ENCODE measurements around the gene EFS.
"Not testable (repeated sequence)": the region's sequence is repeated elsewhere in the genome, so short reads cannot be mapped to it uniquely, and the experiment has no call there.

The EFS gene

DNA sequence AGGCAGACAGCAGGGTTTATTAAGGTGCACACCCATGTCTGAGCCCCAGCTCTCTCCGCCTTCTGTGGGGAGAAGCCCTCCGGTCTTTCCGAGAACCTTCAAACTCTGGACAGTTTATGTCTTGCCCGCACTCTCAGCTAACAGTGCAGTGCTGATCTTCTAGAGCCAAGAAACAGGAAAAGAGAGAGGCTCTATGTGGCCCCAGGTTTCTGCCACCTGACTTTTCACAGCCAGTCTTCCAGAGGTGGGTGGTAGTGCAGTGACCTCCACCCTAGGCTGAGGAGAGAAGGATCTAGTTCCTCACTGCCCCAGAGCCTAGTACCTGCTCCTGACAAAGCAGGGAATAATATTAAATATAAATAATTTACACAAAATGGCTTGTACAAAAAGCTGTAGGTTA, 8.3 kb downstream of the EFS start:
- DNase-seq = no peak

DNA sequence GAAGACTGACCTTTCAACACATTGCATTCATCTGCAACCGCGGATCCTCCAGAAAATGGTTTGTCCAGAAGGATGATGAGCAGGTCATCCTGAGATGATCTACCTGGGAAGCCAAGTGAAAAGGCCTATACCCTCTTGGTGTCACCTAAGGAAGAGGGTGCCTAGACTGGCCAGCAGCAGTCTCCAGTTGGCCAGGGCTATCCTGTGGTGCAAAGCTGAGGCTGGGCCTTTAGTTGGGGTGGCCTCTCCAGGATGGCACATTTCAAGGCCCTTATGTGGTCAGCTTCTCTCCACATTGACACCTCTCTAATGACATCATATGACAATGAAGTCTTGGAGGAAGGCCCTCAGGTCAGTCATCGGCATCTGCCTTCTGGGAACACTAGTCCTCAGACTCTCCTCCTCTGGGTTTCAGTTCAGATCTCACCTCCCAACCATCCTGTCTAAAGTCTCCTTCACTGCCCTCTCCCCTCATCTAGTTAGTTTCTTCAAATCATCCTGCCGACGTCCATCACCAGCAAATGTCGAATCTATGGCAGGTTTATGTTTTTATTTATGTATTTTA, 9.0 kb downstream of the EFS start:
- DNase-seq = no peak

DNA sequence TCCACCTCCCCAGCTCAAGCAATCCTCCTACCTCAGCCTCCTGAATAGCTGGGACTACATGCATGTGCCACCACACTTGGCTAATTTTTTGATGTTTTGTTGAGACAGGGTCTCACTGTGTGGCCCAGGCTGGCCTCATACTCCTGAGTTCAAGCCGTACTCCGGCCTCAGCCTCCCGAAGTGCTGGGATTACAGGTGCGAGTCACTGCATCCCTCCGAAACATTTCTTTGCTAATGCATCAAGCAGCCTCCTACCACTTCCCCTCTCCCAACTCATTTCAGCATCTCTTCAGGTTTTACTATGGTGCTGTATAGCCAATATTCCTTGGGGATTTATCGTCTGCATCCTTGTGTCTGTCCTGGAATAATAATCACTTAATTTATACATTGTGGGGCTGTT, 10.0 kb downstream of the EFS start:
- no peak for DNase-seq

DNA sequence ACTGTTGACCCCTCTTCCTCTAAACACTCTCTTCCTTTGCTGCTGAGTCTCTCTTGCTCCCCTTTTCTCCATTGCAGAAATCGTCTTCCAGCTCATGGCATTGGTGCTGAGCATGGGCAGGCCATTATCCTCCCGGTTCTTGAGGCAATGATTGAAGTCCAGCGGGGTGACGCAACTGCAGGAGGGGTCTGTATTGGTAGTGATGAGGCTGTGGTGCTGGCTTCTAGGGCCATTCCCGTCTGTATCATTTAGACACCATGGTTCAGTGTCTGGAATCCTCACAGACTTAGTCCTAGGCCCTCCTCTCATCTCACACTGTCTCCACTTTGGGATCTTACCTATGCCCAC, 11.6 kb downstream of the EFS start:
- no peak for DNase-seq

DNA sequence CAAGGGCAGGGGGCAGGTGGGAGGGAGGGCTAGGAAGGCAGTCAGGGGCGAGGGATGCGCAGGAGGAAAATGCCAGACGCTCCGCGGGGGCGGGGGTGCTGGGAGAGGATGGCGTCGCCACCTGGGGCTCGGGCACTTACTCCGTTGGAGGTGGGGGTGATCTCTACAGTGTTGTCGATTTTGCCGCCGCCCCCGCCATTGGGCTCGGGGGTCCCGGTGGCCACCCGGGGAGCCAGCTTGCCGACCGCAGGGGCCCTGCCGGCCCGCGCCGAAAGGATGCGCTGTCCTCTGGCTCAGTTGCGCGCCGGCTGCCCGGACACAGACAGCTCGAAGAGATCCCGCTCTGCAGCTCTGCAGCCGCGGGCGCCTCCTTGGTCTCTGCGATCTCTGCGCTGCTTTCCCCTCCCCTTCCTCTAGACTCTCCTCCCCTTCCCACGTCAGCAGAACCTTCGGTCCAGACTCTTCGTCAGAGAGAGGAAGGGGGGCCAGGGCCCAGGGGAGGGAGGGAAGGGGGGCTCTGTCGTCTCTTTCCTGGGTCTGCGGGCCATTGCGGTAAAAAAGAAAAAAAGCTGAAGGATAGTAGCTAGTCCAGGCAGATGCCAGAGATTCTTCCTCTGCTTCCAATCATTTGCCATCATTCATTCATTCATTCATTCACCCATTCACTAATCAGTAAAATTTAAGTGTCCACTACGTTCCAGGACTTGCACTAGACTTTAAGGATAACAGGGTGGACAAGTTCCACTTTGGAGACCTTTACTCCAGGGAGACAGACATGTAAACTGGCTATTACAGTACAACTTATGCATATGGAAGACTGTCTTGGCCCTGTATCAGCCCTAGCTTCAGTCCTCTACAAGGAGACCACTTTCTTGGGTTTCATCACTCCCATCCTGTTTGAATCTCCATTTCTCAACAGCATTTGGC, 12.2 kb downstream of the EFS start, which contains the start of gene SLC22A17:
TSS of gene SLC22A17 (minus strand) at position 382 of the 927 bp plus-strand sequence.
- peak; percentile 47 for DNase-seq

DNA sequence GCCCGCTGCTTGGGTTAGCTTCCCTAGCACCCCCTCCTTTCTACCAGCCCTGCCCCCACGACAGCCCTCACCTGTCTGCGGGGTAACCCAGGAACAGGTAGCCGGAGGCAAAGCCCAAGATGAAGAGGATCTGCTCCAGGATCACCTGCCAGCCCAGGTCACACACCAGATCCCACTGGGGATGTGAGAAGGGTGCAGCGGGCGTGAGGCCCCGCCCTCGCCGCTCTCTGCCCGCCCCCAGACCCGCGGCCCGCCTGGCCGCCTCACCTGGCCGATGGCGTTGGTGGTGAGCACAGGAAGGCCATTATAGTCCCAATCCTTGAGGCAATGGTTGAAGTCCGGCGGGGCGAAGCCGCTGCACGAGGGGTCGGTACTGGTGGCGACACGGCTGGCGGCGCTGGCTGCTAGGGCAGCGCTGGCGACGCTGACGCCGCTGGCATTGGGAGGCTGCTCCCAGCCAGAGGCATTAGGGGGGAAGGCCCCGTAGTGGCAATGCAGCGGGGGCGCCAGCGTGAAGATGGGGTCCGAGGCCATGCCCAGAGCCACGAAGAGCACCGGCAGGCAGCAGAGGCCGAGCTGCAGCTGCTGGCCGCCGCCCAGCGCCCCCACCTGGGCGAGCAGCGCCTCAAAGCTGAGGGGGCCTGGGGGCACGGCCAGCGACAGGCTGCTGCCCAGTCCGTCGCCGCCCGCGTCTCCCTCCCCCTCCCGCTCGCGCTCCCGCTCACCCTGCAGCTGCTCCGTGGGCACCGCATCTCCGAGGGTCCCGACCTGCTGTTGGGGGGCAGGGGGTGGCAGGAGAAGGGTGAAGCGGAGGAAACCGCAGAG, 13.1 kb downstream of the EFS start:
- no peak for DNase-seq

DNA sequence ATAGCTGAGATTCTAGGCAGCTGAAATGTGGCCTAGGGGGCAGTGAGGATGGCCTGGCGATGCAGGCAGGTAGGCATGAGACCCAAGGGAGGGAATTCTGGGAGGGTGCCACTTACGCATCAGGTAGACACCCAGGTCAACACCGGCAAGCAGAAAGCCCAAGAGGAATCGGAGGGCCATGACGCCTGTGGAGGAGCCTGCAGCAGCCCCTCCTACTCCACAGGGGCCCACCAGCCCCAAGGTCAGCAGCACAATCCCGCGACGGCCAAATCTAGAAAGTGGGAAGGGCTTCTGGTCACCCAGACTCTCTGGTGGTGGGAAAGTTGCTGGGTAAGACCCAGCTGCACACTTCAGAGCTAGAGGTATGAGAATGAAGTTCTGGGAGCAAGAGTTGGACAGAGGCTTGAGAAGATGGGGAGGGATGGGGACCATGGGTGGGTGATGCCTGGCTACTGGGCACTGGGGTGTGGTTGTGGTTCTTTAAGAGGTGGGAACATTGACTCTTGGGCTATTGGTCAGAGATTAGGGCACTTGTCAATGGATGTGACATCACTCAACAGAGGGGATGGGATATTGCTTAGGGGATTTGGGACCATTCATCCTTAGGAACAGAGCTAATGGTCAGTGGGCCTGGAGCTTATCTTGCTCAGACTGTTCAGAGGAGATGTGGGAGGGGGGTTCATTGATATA, 15.7 kb downstream of the EFS start:
- DNase-seq = no peak

DNA sequence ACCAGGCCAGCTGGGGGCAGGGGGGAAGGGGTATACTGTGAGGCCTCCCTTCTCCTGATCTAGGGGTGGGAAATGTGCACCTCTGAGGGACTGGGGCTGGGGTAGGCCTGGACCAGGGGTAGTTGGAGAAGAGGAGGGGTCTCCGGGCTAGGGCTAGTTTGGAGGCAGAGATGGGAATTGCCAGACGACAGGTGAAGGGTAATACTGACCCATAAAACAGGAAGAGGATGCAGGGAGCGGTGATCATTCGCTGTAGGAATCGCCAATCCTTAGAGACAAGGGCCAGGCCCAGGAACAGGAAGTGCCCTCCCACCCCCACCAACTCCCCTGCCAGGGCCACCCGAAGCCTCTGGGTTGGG, 16.7 kb downstream of the EFS start:
- no peak for DNase-seq

DNA sequence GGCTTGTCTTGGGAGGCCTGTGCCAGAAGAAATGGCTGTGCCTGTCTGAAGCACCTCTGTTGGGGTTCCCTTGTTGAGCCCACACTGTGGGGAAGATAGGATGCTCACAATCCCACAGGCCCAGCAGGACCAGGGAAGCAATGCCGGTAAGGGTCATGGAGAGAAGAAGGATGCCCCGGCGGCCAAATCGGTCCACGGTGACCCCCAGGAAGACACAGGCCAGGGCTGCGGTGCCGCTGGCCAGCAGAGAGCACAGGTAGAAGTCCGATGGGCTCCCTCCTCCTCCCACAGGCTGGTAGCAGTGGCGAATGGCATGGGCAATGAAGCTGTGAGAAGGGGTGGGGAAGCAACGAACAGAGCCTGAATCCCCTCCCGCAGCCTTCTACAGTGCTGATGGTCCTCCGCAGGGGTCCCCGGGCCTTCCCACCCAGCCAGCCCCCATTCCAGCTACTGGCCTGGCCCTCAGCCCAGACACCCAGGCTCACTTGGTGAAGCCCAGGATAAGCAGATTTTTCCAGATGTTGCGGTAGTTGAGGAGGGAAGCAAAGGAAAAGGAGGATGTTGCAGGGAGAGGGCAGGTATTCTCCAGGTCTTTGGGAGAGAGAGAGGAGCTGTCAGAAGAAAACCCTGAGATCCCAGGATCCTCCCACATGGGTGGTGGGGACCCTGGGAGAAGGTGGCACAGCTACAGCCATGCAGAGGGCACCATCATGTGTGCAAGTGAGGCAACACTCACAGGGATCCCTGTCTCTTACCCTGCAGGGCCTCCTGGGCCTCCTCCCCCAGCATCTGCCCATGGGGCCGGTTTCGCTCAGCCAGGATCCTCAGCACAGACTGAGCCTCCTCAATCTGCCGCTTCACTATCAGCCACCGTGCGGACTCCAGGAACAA, 17.3 kb downstream of the EFS start:
- no peak for DNase-seq

DNA sequence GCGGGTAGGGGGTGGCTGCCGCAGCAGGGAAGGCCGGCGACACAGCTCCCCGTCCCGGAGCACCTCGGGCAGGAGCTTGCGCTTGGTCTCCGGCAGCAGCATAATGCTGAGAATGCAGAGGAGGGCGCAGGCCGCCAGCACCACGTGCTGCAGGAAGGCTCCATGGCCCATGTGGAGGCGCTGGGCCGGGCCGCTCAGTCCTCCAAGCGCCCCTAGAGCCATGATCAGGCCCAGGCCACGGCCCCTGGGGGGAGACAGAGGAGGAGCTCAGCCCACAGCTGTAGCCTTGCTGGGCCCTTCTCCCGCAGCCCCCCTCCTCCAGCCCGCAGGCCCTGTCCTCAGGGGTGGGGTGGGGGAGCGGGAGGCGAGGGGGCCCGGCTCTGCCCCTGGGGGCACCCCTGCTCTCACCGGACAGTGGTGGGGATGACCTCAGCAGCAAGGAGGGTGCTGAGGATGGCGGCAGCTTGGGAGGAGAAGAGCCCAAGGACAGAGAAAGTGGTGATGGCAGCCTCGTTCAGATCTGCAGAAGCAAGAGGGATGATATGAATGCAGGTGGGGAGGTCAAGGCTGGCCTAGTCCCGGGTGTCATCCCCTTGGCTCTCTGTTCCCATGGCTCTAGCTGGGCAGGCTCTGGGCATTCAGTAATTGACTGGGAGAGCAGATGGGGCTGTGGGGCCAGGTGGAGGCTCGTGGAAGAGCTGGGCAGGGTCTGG, 18.1 kb downstream of the EFS start:
- DNase-seq = no peak

DNA sequence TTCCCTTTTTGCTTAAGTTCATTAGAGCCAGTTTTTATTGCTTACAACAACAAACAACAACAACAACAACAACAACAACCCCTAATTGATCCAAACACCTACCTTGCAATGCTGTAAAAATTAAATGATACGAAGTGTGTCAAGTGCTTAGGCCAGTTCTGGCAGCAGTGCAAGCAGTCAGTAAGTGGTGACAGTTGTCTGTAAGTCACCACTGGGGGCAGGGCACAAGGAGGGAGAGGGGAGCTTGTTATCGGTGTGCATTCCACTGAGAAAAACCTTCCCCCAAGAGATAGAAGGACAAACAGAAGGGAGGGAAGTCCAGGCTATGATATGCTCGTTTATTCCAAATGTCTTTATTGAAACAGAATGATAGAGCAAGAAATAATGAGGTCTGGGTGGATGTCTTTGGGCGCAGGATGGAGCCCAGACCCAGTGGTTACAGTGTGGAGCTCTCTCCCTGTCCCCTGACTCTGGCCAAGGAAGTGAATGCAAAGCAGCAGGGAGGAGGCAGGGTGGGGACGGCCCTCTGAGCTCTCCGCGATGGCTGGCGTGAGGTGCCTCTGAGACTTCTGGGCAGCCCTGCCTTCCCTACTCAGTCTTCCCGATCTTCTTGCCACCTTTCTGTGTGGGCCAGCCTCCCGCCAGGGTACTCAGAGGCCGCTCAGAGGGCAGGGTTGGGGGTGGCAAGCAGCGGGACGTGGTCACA, 18.8 kb downstream of the EFS start:
- no peak for DNase-seq

DNA sequence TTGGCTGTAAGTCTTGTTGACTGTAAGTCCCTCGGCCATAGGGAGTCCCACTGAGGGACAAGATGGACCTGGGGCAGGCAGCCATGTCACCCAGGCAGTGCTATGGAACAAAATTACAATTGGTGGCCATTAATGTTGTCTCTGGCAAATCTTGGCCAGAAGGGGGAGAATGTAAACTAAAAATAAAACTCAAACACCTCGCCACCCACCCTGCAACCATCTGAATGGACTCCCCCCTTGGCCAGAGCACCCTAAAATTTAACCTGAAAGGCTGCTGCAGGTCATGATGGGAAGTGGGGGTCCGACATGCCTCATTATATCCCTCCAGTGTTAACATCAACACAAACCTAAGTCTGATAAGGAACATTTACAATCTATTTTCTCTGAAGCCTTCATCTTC, 20.5 kb downstream of the EFS start:
- DNase-seq = no peak

DNA sequence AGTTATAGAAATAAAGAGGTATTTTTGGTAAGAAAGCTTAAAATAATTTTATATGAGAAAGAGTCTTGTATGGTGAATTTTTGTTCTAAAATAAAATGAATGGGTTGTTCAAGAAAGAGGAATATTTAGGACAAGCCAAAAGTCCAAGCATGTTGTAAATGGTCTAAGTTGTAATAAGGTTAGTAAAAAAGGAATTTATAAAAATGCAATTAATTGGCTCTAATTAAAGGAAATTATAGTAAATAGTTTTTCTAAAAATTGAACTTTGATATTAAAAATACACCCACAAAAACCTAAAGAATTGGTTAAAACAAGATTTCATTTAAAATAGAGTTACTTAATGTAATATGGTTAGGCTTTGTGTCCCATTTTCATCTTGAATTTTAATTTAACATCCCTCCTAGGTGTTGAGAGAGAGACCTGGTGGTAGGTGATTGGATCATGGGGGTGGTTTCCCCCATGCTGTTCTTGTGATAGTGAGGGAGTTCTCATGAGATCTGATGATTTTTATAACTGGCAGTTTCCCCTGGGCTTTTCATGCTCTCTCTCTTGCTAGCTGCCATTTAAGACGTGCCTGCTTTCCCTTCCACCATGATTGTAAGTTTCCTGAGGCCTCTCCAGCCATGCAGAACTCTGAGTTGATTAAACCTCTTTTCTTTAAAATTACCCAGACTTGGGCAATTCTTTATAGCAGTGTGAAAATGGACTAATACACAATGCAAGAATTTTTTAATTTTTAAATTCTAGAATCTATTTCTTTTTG, 25.3 kb downstream of the EFS start:
- no peak for DNase-seq

DNA sequence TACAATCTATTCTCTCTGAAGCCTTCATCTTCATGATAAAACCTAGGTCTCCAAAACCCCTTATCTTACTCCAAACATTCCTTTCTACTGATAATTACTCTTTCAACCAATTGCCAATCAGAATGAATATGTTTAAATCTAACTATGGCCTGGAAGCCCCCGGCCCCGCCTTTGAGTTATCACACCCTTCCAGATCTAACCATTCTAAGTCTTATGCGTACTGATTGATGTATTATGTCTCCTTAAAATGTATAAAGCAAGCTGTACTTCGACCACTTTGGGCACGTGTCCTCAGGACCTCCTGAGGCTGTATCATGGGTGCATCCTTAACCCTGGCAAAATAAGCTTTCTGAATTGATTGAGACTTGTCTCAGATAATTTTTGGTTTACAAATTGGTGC, 29.3 kb downstream of the EFS start:
- DNase-seq = no peak

DNA sequence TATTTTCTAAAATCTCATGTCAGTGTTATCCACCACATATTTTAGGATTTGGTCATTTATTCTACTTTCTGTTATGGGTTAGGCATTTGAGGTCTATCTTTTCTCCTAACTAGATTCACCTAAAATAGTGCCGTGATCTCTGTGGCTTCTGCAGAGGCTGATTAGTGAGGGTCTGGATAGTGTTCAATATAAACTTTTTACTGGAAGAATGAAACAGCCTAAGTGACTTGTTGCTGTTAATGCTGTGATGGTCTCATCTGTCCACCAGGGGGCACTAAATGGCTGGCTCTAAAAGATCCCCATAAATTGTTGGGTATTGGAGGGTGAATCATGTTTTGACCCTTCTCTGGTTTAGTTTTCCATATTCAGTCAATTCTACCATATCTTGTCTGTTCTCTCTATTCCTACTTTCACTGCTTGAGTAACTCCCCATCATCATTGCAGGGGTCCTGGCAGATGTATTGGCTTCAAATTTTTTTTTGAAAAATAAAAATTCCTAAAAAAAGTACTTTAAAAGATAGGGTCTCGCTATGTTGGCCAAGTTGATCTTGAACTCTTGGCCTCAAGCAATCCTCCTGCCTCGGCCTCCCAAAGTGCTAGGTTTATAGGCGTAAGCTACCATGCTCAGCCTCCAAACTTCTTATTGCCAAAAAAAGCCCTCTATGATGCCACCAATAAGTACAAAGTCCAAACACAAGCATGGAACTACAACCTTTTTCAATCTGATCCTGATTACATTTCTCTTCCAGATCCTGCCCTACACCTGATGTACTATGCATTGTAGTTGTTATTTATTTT, 36.8 kb downstream of the EFS start:
- DNase-seq = peak; percentile 45

DNA sequence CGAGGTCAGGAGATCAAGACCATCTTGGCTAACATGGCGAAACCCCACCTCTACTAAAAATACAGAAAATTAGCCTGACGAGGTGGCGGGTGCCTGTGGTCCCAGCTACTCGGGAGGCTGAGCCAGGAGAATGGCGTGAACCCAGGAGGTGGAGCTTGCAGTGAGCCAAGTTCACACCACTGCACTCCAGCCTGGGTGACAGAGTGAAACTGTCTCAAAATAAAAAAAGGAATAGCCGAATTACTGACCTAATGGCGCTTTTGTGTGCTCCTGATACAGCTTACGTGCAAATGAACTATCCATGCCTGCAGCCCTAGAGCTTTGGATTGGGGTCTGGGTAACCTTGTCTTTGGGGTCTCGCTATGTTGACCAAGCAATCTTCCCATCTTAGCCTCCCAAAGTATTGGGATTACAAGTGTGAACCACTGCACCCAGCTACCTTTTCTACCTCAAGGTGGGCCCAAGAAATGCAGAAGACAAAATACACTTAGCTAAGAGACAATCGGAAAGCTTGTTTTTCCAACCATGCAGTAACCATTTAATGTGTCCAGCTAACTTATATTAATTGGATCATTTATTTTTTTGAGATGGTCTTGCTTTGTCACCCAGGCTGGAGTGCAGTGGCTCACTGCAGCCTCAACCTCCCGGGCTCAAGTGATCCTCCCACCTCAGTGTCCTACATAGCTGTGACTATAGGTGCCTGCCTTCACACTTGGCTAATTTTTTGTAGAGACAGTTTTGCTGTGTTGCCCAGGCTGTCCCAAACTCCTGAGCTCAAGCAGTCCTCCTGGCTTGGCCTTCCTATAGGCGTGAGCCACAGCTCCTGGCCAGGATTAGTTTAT, 38.3 kb downstream of the EFS start:
- no peak for DNase-seq

DNA sequence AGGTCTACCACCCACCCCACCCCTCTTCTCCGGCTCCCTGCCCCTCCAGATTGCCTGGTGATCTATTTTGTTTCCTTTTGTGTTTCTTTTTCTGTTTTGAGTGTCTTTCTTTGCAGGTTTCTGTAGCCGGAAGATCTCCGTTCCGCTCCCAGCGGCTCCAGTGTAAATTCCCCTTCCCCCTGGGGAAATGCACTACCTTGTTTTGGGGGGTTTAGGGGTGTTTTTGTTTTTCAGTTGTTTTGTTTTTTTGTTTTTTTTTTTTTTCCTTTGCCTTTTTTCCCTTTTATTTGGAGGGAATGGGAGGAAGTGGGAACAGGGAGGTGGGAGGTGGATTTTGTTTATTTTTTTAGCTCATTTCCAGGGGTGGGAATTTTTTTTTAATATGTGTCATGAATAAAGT, 39.2 kb downstream of the EFS start:
- DNase-seq = not testable (repeated sequence)

DNA sequence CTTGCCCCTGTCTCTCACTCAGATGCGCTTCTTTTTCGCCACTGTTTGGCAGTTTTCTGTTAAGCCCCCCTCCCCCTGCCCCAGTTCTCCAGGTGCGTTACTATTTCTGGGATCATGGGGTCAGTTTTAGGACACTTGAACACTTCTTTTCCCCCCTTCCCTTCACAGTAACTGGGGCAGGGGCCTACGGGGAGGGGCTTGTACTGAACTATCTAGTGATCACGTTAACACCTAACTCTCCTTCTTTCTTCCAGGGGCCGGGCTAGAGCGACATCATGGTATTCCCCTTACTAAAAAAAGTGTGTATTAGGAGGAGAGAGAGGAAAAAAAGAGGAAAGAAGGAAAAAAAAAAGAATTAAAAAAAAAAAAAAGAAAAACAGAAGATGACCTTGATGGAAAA, 40.0 kb downstream of the EFS start:
- no peak for DNase-seq

Measured in T-helper 9 cell (primary cell).